ENCODE data around the gene TMEM138. TPM values are rescaled to one million over a fixed set of nuclear protein-coding genes. Genes with fewer than 3 reads are reported as not detected.

The TMEM138 gene
- total and polyA plus RNA-seq, 12 donors, result 14.4 to 35.3 (median 17.8) TPM

DNA sequence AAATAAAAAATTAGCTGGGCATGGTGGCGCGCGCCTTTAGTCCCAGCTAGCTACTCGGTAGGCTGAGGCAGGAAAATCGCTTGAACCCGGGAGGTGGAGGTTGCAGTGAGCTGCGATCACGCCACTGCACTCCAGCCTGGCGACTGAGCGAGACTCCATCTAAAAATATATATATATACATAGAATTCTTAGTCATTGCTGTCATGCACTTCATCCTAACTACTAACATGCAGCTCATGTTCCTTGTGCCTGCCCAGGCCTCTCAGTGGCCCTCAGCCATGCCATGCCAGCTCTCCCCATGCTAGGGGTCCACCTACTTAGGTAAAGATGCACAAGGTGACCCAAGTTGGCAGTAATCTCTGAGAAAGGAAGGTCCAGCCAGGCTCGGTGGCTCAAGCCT, 3.6 kb upstream of the TMEM138 start:
- no peak for ATAC-seq
- intact Hi-C loops (cut with DNase I), result no loop called here
- H3K27me3 ChIP-seq, result no peaks in the 10 kb centered on the region
- H3K27ac ChIP-seq, result no peak overlapping the region
- H3K4me3 ChIP-seq, result no peak overlapping the region
- TF ChIP-seq, protein P1, sequence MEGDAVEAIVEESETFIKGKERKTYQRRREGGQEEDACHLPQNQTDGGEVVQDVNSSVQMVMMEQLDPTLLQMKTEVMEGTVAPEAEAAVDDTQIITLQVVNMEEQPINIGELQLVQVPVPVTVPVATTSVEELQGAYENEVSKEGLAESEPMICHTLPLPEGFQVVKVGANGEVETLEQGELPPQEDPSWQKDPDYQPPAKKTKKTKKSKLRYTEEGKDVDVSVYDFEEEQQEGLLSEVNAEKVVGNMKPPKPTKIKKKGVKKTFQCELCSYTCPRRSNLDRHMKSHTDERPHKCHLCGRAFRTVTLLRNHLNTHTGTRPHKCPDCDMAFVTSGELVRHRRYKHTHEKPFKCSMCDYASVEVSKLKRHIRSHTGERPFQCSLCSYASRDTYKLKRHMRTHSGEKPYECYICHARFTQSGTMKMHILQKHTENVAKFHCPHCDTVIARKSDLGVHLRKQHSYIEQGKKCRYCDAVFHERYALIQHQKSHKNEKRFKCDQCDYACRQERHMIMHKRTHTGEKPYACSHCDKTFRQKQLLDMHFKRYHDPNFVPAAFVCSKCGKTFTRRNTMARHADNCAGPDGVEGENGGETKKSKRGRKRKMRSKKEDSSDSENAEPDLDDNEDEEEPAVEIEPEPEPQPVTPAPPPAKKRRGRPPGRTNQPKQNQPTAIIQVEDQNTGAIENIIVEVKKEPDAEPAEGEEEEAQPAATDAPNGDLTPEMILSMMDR (IDR thresholded peaks at IDR 0.05), result no peak
- WGBS, 2 donors, result 92 to 97% methylated on average over 11 of the region's 11 CpGs
- H3K4me1 ChIP-seq, result peaks cover 3 to 49% (median 30%) of the 10 kb centered on the region in 9 donors
- peaks cover 0 to 26% (median 5%) of the 10 kb centered on the region in 9 donors for H3K36me3 ChIP-seq
- no peaks in the 10 kb centered on the region for H3K9me3 ChIP-seq
- DNase-seq, result no peak

GRCh38 chr11:61359516-61359915, 2.7 kb upstream of the TMEM138 start:
- H3K27me3 ChIP-seq, result no peaks in the 10 kb centered on the region
- H3K27ac ChIP-seq, result peak overlapping the region in 1 of 10 donors; percentile 26
- H3K4me3 ChIP-seq, result no peak overlapping the region
- H3K4me1 ChIP-seq, result peaks cover 3 to 53% (median 30%) of the 10 kb centered on the region in 9 donors
- no peaks in the 10 kb centered on the region for H3K9me3 ChIP-seq
- no peak for ATAC-seq
- WGBS, 2 donors, result 65 to 77% methylated on average over 6 of the region's 6 CpGs
- DNase-seq, result no peak
- peaks cover 0 to 27% (median 5%) of the 10 kb centered on the region in 9 donors for H3K36me3 ChIP-seq
- TF ChIP-seq, protein P1 (IDR thresholded peaks at IDR 0.05), result no peak
- intact Hi-C loops (cut with DNase I), result no loop called here

- Histone ChIP-seq H3K9me3 (no peaks in the 10 kb centered on the region), H3K4me3 (peak overlapping the region; percentile 43 to 89 (median 76)), H3K36me3 (peaks cover 0 to 33% (median 23%) of the 10 kb centered on the region in 9 donors), H3K27ac (peak overlapping the region; percentile 93 to 100 (median 99)), H3K27me3 (no peaks in the 10 kb centered on the region), H3K4me1 (peaks cover 3 to 53% (median 30%) of the 10 kb centered on the region in 9 donors)
- intact Hi-C loops (cut with DNase I), result loop anchor here in 1 of 10 donors (2.0 kb wide), 1 partner anchor 28 kb away; the partner anchor contains the start of genes DDB1 and TKFC
- DNase-seq, result no peak
- TF ChIP-seq, protein P1 (IDR thresholded peaks at IDR 0.05), result no peak
- WGBS, 2 donors, result 3% methylated on average over 22 of the region's 22 CpGs
- ATAC-seq, result no peak
Observed at GRCh38 chr11:61361237-61361740, 885 bp upstream of the TMEM138 start.

GRCh38 chr11:61362542-61362875, 335 bp downstream of the TMEM138 start:
- TF ChIP-seq, protein P1 (IDR thresholded peaks at IDR 0.05), result no peak
- ATAC-seq (peak in 5 of 8 donors; percentile 5 to 23 (median 9)), DNase-seq (no peak)
- no peaks in the 10 kb centered on the region for H3K27me3 ChIP-seq
- WGBS, 2 donors, result 0 to 1% methylated on average over 12 of the region's 12 CpGs
- peak overlapping the region; percentile 93 to 100 (median 99) for H3K27ac ChIP-seq
- H3K4me1 ChIP-seq, result peaks cover 3 to 43% (median 30%) of the 10 kb centered on the region in 9 donors
- H3K4me3 ChIP-seq, result peak overlapping the region; percentile 43 to 89 (median 76)
- H3K36me3 ChIP-seq, result peaks cover 0 to 42% (median 34%) of the 10 kb centered on the region in 9 donors
- H3K9me3 ChIP-seq, result no peaks in the 10 kb centered on the region
- intact Hi-C loops (cut with DNase I), result loop anchor here in 2 of 10 donors (1.0 to 2.0 kb wide), 2 partner anchors 26 to 29 kb away; partner anchors contain the start of genes DDB1 (in 1 of the 2) and TKFC (in 1 of the 2)

All from heart right ventricle (tissue), 16 donors.